Breast epithelium (tissue), 3 donors: ENCODE results near the gene RSPH4A.

Source experiments
- CTCF ChIP-seq, 3 donors: fragments of 450-650 bp; IDR thresholded peaks; one replicate each; pipeline ENCODE4 v1.5.1; 2016 to 2017; ENCODE audit warnings: antibody characterized with exemption in 3 of 3, mild to moderate bottlenecking in 3 of 3, moderate library complexity in 3 of 3
- POLR2A ChIP-seq: fragments of 450-650 bp; IDR thresholded peaks from one replicate; pipeline ENCODE4 v1.6.1; 2016; ENCODE audit warnings: antibody characterized with exemption, mild to moderate bottlenecking, moderate library complexity

GRCh38 chr6:116596815-116597214, 19.5 kb upstream of the RSPH4A start:
- TF ChIP-seq CTCF (IDR thresholded peaks at IDR 0.05) (no peak), POLR2A (no peak)
